HG03354 (cell line): ENCODE results near the gene MSANTD1.

Experiments
- ATAC-seq: cut with Tn5 transposase; IDR thresholded peaks from one replicate; pipeline ENCODE4 v1.9.1; 2021; ENCODE audit warnings: mild to moderate bottlenecking; ENCODE audit not compliant: unreplicated experiment, poor library complexity, severe bottlenecking

MSANTD1 gene

DNA sequence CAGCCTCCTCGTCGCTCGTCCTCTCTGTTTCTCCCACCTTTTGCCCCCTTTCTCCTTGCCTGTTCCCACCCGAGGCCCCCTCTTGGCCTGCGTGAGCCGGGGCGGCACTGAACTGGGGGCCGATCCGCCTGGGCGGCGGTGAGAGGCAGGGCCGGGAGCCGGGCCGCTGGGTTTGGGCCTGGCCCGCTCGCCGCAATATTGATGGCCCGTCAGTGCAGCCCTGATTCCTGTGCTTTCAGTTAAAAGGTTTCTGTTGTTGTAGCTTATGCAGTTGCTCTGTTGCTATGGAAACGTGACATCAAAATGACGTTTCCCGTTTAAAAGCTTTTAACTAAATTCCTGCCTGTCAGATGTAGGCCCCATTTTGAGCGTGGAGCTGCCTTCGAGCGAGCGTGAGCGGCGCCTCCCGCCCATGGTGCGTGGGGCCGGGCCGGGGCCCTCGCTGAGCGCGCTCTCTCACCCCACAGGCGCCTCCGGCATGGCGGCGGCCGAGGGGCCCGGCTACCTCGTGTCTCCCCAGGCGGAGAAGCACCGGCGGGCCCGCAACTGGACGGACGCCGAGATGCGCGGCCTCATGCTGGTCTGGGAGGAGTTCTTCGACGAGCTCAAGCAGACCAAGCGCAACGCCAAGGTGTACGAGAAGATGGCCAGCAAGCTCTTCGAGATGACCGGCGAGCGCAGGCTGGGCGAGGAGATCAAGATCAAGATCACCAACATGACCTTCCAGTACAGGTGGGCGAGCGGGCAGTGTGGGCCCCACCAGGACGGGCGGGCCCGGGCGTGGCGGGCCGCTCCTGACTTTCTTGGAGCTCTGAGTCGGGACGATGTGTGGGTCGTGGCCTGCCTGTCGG lies at the start of gene MSANTD1:
MSANTD1 (plus strand) TSS at position 349 of the 851 bp plus-strand sequence; CDS start at position 413, 64 bp downstream.
- ATAC-seq, result no peak

DNA sequence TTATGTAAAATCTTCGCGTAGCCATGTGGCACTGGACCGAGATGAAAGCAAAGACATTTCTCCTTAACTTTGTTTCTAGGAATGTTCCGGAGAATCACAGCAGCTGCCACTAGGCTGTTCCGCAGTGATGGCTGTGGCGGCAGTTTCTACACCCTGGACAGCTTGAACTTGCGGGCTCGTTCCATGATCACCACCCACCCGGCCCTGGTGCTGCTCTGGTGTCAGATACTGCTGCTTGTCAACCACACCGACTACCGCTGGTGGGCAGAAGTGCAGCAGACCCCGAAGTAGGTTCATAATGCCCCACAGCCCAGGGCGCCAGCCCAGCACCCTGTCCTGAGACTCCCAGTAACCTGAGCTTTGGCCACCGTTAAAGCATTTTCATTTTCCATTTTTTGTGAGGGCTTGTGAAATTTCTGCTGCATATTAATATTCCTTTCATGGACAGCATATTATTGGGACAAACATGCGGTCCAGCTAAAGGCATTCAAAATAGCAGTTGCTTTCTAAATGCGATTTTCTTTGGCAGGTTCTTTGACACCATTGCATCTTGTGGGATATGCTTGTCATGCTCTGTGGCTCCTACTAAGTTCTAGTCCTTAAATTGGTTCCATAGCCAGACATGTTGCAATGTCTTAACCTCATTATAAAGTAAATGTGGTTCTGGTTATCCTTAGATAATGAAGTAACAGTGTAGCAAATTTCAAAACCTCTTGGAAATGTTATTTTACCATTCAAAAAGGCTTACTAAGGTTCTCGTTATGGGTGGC lies 49.1 kb upstream of the MSANTD1 start:
- ATAC-seq, result no peak

DNA sequence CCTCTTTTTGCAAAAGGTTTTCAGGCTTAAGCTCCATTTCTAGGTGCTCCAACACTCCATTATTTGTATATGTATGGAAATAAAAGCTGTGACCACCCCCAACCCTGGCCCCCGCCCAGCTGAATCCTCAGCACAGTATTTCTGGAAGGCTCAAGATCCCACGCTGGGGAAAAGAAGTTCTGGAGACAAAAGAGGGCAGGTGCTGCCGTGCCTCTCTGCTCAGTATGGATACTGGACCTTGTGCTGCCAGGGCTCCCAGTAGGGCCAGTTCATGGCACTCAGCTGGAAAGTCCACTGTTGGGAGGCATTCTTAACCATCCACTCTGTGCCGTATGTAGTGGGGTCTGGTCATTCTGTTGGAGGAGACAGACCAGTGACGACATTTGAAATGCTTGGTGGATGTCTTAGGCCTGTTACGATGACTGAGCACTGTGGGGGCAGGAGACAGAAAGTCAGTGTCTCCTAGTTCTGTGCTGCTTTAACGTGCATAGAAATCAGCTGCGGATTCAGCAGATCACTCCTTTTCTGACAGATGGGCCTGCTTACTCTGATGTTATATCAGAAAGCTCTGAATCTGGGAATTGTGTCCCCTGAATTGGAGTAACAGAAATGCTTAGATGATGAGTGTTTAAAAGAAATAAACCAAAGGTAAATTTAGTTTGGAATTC lies 48.4 kb upstream of the MSANTD1 start:
- no peak for ATAC-seq

DNA sequence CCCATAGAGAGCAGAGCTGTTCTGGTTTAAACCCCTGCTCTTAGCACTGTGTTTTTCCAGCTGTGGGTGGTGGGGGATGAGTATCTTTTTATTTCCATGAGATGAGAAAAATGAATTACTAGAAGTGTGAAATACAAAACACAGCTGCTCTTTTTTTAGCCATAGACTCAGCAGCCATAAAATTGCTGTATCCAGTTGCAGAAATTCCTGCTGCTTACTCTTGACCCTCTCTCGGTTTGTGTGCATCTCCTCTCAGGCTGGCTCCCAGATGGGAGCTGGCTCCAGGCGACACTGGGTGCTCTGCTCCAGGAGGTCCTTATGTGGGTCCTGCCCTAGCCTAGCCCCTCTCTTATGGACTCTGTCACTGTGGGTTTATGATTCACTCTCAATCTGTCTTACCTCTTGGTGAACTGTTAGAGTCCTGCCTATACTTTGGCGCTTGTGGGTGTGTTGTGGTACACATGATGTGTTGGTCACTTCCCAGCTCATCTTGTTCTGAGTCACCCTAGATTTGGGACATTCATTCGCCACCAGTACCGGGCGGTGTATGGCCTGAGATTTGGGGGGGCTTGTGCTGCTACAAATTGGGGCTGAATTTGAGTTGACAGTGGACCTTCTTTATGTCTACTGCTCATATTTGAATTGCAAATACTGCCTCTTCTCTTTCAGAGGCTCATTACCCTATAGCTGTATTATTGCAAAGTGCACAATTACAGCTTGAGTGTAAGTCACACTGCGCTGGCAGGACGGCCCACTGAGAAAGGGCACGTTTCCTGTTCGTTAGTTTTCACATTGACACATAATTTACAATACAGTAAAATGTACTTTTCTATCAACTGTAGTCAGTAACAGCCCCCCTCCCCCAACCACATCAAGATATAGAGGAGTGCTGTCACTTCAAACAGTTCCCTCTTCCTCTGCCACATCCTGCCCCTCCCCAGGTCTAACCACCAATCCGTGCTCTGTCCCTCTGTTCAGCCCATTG lies 46.9 kb upstream of the MSANTD1 start:
- ATAC-seq, result peak; percentile 72

DNA sequence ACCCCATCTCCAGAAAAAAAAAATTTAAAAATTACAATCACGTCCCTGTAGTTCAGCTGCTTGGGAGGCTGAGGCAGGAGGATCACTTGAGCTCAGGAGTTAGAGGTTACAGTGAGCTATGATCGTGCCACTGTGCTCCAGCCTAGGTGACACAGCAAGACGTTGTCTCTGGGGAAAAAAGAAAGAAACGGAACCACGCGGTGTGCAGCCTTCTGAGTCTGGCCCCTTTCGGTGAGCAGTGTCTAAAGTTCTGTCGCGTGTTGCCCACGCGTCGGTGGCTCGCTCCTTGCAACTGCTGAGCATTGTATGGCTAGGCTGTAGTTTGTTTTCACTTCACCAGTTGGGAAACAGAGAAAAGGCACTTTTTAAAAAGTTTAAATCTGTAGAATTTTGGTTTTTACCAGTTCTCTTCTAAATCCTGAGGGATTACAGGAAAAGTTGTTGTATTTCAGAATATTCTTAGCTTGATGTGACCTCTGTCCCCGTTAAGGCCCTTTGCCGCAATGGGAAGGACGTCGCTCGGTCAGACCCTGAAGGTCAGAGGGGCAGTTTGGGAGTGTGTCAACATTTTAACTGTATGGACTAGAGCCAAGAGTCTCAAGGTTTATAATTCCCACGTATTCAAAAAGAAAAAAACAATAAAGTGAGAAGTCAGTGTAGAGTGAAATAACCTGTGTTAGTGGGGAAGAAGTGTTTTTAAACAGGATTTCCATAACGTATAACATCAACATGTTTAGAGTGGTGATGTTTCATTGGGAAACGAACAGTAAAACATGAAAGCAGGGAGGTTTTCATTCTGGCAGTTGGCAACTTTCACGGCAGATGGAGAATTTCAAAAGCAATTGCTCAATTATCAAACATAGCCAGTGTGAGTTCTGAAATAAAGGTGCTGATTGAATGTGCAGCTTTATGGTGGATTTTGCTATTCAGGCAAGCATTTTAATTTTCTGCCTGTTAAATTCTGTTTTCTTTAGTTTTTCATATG lies 45.8 kb upstream of the MSANTD1 start:
- ATAC-seq, result no peak

DNA sequence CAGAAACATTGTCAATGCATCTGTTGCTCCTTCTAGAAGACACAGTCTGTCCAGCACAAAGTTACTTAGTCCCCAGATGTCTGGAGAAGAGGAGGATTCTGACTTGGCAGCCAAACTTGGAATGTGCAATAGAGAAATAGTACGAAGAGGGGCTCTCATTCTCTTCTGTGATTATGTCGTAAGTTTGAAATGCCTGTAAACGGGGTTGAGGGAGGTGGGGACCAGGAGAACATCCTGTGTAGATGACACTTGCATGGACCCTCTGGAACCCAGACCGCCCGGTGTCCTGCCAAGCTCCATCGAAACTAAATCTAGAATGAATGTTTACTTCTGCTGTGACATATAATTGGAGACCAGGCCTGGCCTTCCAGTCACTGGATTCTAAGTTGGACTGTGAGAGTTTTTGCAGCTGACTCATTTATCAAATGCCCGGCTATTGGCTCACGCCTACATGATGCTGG lies 45.0 kb upstream of the MSANTD1 start:
- no peak for ATAC-seq

DNA sequence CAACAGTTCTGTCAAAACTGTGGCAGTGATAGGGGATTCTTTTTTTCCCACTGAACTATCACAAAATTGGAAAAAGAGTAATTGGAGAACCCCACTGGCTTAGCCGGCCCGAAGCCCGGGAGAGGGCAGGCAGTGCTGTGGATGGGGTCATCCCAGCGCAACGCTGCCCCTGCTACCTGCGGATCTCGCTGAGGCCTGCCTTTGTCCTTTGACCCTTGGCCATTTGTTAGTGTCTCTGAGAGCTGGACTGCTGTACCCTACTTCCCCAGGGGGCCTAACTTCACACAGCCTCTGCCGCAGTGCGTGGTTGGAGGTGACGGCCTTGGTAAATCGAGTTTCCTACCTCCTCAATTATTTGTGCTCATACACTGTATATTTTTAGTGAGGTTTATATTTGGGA lies 43.0 kb upstream of the MSANTD1 start:
- ATAC-seq, result no peak

DNA sequence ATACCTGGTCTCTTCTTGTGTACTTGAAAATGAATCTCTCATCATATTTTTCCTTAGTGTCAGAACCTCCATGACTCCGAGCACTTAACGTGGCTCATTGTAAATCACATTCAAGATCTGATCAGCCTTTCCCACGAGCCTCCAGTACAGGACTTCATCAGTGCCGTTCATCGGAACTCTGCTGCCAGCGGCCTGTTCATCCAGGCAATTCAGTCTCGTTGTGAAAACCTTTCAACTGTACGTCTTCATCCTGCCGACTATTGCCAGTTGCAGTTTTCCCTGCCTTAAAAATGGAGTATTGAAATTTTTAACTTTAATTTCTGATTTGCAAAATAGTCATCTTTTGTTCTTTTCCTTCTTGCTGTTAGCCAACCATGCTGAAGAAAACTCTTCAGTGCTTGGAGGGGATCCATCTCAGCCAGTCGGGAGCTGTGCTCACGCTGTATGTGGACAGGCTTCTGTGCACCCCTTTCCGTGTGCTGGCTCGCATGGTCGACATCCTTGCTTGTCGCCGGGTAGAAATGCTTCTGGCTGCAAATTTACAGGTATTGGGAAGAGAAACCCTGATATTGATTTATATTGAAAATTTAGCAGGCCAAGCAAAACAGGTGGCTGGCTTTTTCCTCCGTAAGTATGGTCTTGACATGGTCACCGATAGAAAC lies 42.4 kb upstream of the MSANTD1 start:
- ATAC-seq, result no peak

DNA sequence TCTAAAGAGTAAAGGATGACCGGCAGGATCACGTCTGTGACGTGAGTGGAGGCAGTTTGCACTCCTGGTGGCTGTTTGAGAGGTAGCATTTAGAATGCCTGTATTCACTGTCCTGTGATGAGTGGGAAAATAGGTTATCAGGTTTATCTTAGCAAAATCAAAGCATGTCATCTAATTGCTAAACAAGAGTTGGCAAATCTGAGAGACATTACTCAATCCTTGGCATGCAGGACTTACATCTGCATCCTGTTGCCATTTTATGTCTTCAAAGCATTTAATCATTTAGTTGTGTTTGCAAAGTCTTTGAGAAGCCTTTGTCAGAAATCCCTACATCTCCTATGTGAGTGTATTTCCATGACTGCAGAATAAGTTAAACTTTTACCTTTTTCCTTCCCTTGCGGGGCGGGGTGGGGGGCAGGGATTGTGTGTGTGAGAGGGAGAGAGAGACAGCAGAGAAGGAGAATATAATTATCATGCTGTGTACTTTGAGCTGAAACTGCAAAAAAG lies 41.4 kb upstream of the MSANTD1 start:
- no peak for ATAC-seq

DNA sequence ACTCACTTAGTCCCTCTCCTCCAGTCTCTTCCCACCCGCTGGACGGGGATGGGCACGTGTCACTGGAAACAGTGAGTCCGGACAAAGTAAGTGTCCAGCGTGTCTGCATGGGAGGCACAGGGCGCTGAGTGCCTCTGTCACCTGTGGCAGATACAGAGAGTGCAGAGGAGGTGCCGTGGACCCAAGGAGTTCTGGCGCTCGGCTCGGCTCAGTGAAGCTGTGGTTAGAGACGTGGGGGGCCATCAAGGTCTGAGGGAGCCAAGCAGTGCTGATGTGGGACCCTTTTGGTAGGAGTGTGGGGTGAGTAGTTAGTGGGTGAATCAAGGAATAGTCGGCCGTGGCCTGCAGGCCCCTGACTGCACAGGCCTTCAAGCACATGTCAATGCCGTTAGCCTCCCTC lies 40.1 kb upstream of the MSANTD1 start:
- no peak for ATAC-seq

DNA sequence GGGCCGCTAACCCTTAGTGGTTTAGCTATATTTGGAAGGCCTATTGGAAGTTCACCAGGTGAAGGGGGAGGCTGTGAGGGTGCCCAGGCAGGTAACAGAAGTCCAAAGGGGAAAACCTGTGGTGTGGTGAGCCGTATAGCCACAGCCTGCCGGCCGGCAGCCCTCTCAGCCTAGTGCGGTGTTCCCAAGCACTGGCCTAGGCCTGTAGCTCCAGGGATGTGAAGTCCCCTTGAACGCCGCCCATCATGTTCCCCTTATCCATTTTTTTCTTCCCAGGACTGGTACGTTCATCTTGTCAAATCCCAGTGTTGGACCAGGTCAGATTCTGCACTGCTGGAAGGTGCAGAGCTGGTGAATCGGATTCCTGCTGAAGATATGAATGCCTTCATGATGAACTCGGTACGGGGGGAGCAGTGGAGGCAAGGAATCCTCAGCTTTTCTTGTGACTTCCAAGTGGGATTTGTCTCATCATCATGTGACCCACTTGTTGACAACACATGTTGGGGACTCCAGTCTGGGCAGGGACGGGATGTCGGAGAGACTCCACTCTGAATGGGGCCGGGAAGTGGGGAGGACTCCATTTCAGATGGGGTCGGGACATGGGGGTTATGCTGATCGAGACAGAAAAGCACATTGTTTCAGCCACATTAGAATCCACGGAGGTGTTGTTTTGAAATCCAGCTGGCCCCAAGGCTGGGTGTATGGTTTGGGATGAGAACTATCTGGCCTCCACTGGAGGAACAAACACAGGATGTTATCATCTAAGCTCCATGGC lies 39.2 kb upstream of the MSANTD1 start:
- no peak for ATAC-seq

DNA sequence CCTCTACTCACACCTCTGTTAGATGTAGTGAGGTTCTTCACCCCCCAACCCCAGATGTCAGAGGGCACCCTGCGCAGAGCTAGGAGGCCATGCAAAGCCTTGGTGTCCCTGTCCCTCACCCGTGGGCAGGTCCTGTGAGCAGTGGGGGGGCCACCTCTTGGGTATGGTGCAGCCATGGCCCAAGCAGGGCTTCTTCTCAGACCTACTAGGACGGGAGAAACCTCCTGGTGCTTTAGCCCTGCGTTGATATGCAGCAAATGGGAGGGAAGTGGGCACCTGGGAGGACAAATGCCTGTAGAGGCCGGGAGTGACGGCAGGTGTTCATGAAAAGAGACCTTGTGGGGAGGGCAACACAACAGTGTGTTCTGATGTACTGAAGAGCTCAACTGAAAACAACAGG lies 38.5 kb upstream of the MSANTD1 start:
- no peak for ATAC-seq

DNA sequence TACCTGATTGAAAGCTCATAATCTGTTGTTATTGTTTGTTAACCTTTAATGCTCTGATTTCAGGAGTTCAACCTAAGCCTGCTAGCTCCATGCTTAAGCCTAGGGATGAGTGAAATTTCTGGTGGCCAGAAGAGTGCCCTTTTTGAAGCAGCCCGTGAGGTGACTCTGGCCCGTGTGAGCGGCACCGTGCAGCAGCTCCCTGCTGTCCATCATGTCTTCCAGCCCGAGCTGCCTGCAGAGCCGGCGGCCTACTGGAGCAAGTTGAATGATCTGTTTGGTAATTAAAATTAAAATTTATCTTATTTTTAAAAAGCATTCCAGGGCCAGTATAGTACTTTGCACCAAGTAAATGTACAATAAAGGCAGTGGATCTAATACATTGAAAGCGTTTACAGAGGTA lies 37.1 kb upstream of the MSANTD1 start:
- no peak for ATAC-seq

DNA sequence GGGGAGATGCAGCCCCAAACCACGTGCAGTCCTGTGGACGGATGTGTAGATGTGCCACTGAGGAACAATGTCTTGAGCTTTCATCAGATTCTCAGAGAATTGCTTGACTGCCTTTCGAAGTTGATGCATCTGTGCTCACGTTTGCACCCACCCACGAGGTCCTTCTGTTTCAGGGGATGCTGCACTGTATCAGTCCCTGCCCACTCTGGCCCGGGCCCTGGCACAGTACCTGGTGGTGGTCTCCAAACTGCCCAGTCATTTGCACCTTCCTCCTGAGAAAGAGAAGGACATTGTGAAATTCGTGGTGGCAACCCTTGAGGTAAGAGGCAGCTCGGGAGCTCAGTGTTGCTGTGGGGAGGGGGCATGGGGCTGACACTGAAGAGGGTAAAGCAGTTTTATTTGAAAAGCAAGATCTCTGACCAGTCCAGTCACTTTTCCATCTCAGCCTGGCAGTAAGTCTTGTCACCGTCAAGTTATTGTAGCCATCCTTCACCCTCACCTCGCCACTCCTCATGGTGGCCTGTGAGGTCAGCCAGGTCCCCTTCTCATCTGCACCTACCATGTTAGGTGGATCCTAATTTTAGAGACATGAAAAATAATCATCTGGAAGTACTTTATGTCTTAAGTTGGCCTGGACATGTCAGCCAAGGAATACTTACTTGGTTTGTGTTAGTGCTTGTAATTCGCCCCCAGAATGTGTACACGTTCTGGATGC lies 36.4 kb upstream of the MSANTD1 start:
- ATAC-seq, result no peak

DNA sequence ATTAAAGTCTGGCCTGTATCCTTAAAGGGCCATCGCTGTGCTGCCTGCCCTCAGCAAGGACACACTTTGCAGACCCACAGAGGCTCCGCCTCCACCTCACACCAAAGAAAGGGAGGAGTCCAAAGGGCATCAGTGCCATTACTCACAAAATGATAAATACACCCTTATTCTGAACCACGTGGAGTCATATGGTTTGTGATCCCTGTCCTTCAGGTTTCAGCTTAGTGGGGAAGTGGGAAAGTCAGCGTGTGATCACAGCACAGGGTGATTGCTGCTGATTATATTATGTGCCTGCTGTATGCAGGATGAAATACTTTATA lies 35.9 kb upstream of the MSANTD1 start:
- ATAC-seq, result no peak

DNA sequence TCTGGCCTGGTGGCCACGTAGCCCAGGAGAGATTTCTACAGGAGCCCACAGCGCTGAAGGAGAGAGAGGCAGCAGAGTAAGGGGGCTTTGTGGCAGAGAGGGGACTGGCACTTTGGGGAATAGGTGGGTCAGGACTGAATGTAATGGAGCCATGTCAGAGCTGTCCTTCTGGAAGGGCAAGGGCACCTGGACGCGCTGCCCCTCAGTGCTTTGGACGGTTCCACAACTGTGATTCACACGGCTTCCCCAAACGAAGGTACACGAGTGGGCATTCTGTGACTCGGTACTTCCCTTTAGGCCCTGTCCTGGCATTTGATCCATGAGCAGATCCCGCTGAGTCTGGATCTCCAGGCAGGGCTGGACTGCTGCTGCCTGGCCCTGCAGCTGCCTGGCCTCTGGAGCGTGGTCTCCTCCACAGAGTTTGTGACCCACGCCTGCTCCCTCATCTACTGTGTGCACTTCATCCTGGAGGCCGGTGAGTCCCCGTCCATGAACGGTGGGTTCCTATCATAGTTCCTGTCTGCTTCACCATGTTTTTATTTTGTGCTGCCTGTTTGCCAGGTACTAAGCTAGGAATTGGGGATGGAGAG lies 35.2 kb upstream of the MSANTD1 start:
- ATAC-seq, result no peak
